GM12875 (cell line): ENCODE results near the gene HOMER3.

Experiments
- H3K4me3 ChIP-seq: one replicate; pipeline ENCODE4 v1.5.1; 2011; ENCODE audit warnings: low read depth, low read length, control low read depth
- CTCF ChIP-seq: IDR thresholded peaks from 2 replicates; pipeline ENCODE4 v1.5.1; 2011; ENCODE audit warnings: low read depth, mild to moderate bottlenecking, control low read depth, inconsistent platforms, low read length, moderate library complexity, borderline replicate concordance; ENCODE audit not compliant: insufficient read depth

The HOMER3 gene

DNA sequence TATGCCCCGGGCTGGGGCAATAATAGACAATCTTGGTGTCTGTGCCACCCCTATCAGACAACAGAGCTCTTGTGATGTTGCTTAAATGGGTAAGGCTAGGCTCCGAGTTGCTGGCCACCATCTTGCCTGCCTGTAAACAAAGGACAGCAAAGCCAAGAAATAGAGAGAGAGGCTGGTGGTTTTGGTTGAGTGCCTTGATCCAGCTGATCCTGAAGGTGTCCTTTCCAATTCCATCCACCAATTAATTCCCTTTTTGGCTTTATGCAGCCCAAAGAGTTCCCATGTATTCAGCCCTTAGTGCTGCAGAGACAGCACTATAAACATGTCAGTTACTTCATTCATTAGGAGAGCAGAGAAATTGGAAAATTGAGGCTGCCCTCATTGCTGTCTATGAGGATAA, 41.7 kb upstream of the HOMER3 start:
- H3K4me3 ChIP-seq: no peak overlapping the region
- no peak for TF ChIP-seq CTCF

GRCh38 chr19:18980432-18981020, 39.5 kb upstream of the HOMER3 start:
- TF ChIP-seq CTCF: no peak
- H3K4me3 ChIP-seq: no peak overlapping the region

- TF ChIP-seq CTCF: no peak
- H3K4me3 ChIP-seq: no peak overlapping the region
Measured at GRCh38 chr19:18978616-18979015, 37.6 kb upstream of the HOMER3 start.

DNA sequence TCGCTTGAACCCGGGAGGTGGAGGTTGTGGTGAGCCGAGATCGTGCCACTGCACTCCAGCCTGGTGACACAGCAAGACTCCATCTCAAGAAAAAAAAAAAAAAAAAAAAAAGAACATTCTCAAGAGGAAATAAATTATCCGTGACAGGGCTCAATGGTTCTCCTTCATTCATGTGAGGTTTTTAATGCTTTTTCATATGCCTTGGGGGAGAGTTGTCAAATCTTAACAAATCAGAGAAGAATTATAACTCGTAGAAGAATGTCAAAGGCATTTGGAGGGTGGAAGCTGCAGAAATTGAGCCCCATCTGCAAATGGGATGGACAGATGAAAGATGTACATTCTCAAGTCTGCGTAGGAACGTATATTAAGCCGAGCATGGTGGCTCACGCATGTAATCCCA, 34.9 kb upstream of the HOMER3 start:
- no peak for TF ChIP-seq CTCF
- no peak overlapping the region for H3K4me3 ChIP-seq

- TF ChIP-seq CTCF: no peak
- no peak overlapping the region for H3K4me3 ChIP-seq
Measured at GRCh38 chr19:18975011-18975410, 34.0 kb upstream of the HOMER3 start.

DNA sequence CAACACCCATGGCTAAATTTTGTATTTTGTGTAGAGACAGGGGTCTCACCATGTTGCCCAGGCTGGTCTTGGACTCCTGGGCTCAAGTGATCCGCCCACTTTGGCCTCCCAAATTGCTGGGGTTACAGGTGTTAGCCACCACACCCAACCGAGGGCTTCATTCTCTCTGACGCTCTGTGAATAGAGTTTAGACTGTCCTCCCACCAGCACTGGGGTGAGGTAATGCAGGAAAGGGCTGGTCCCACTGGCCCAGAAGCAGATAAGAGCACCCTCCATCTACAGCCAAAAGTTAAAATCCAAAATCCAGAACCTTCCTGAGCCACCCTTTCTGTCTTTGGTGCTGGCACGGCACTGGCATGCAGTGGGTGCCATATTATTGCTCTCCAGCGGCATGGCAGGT, 31.8 kb upstream of the HOMER3 start:
- no peak for TF ChIP-seq CTCF
- H3K4me3 ChIP-seq: no peak overlapping the region

- H3K4me3 ChIP-seq: no peak overlapping the region
- TF ChIP-seq CTCF: no peak
Measured at GRCh38 chr19:18972301-18972811, 31.3 kb upstream of the HOMER3 start.
